Ascending aorta (tissue), 2 donors: ENCODE results near the gene FEN1. TPM values are rescaled to one million over a fixed set of nuclear protein-coding genes. Genes with fewer than 3 reads are reported as not detected.

Source experiments
- DNase-seq, 2 donors: peaks; one replicate each; pipeline ENCODE4 v3.0.0-alpha.2; 2019; ENCODE audit warnings: low spot score in 2 of 2
- H3K27ac ChIP-seq, 2 donors: fragments of 200-600 bp; sonication (generic); one replicate each; pipeline ENCODE4 v1.5.1; 2016 to 2017; ENCODE audit warnings: mild to moderate bottlenecking in 1 of 2
- H3K27me3 ChIP-seq: fragments of 200-600 bp; sonication (generic); one replicate; pipeline ENCODE4 v1.5.1; 2017
- H3K36me3 ChIP-seq, 2 donors: fragments of 200-600 bp; sonication (generic); one replicate each; pipeline ENCODE4 v1.5.1; 2016
- H3K4me1 ChIP-seq, 2 donors: fragments of 200-600 bp; sonication (generic); one replicate each; pipeline ENCODE4 v1.5.1; 2016 to 2017; ENCODE audit warnings: mild to moderate bottlenecking in 1 of 2
- H3K4me3 ChIP-seq, 2 donors: fragments of 200-600 bp; sonication (generic); one replicate each; pipeline ENCODE4 v1.5.1; 2016 to 2017; ENCODE audit warnings: mild to moderate bottlenecking in 1 of 2
- H3K9me3 ChIP-seq, 2 donors: fragments of 200-600 bp; sonication (generic); one replicate each; pipeline ENCODE4 v1.5.1; 2016
- intact Hi-C: fragments of 100-400 bp; cut with DNase I; formaldehyde crosslinking; loops from one replicate; pipeline ENCODE4 v1.15.1; 2023
- total RNA-seq: library from RNA; depleted of rRNA; stranded (reverse); fragments of >200 nt; gene quantifications from one replicate; pipeline ENCODE4 v1.1.0, GENCODE V29; 2016
- TF ChIP-seq, protein P1 (sequence below), 3 experiments: fragments of 200-600 bp in 2 of 3; fragments of 450-650 bp in 1 of 3; sonication (generic) in 2 of 3; IDR thresholded peaks; one replicate each; pipeline ENCODE4 v1.5.1; 2016 to 2019; ENCODE audit warnings: antibody characterized with exemption in 3 of 3, mild to moderate bottlenecking in 1 of 3, moderate library complexity in 1 of 3

FEN1 gene
- total RNA-seq, 1 donor from 2014 or later: 1.5 TPM

DNA sequence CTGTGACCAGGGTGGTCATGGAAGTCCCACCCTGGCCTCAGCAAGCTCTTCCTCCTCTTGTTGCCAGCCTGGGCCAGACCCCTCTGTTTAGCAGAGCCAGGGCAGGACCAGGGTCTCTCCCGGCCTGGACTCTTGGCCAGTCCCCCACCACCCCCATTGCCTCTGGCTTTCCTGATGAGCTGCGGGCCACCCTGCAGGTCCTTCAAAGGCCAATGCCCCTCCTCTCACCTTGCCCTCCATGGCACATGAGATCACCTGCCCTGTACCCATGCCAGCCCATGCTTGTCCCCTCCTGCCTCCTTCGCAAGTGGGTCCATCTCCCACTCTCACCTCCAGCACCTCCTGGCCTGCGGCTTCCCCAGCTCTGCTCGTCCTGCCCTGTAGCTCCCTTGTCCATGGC, 45.8 kb downstream of the FEN1 start:
- intact Hi-C loops: no loop called here
- Histone ChIP-seq H3K4me1 (peaks cover 0 to 18% of the 10 kb centered on the region in 2 donors), H3K27me3 (no peaks in the 10 kb centered on the region), H3K27ac (no peak overlapping the region), H3K36me3 (peaks cover 39 to 46% of the 10 kb centered on the region in 2 donors), H3K4me3 (no peak overlapping the region), H3K9me3 (no peaks in the 10 kb centered on the region)
- DNase-seq: no peak
- TF ChIP-seq, protein P1, sequence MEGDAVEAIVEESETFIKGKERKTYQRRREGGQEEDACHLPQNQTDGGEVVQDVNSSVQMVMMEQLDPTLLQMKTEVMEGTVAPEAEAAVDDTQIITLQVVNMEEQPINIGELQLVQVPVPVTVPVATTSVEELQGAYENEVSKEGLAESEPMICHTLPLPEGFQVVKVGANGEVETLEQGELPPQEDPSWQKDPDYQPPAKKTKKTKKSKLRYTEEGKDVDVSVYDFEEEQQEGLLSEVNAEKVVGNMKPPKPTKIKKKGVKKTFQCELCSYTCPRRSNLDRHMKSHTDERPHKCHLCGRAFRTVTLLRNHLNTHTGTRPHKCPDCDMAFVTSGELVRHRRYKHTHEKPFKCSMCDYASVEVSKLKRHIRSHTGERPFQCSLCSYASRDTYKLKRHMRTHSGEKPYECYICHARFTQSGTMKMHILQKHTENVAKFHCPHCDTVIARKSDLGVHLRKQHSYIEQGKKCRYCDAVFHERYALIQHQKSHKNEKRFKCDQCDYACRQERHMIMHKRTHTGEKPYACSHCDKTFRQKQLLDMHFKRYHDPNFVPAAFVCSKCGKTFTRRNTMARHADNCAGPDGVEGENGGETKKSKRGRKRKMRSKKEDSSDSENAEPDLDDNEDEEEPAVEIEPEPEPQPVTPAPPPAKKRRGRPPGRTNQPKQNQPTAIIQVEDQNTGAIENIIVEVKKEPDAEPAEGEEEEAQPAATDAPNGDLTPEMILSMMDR (IDR thresholded peaks at IDR 0.05): no peak

DNA sequence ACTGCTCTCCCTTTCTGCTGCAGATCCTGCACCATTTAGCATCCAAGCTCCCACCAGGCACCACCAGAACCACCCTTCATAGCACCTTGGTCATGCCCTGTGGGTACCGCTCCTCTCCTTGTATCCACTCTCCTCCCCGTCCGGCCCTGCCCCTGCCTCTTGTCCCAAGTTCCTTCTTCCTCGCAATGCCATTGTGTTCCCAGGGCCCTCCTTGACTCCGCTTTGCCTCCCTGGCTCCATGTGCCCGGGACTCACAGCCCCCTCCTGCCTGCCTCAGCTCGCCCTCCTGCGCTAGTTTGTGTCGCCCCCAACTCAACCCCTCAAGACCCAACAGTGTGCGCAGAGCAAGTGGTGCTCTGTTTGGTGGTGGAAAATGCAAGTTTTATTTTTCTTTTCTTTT, 46.2 kb downstream of the FEN1 start:
- H3K27ac ChIP-seq: no peak overlapping the region
- no peaks in the 10 kb centered on the region for H3K9me3 ChIP-seq
- peaks cover 41 to 50% of the 10 kb centered on the region in 2 donors for H3K36me3 ChIP-seq
- no peaks in the 10 kb centered on the region for H3K27me3 ChIP-seq
- peaks cover 0 to 16% of the 10 kb centered on the region in 2 donors for H3K4me1 ChIP-seq
- intact Hi-C loops: no loop called here
- no peak for DNase-seq
- TF ChIP-seq, protein P1 (IDR thresholded peaks at IDR 0.05): no peak
- H3K4me3 ChIP-seq: no peak overlapping the region

DNA sequence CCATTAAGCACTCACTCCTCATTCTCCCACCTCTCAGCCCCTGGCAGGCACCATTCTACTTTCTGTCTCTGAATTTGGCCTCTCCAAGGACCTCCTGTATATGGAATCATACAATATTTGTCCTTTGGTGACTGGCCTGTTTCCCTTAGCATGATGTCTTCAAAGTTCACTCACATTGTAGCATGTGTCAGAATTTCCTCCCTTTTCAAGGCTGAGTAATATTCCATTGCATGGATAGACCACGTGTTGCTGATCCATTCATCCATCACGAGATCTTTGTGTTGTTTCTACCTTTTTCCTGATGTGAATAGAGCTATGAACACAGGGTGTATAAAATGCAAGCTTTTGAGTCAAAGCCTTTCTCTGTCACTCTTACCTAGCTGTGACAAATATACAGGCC, 47.0 kb downstream of the FEN1 start:
- TF ChIP-seq, protein P1 (IDR thresholded peaks at IDR 0.05): no peak
- DNase-seq: no peak
- Histone ChIP-seq H3K9me3 (no peaks in the 10 kb centered on the region), H3K36me3 (peaks cover 45 to 58% of the 10 kb centered on the region in 2 donors), H3K4me3 (no peak overlapping the region), H3K27ac (no peak overlapping the region), H3K27me3 (no peaks in the 10 kb centered on the region), H3K4me1 (peaks cover 0 to 8% of the 10 kb centered on the region in 2 donors)
- intact Hi-C loops: no loop called here

DNA sequence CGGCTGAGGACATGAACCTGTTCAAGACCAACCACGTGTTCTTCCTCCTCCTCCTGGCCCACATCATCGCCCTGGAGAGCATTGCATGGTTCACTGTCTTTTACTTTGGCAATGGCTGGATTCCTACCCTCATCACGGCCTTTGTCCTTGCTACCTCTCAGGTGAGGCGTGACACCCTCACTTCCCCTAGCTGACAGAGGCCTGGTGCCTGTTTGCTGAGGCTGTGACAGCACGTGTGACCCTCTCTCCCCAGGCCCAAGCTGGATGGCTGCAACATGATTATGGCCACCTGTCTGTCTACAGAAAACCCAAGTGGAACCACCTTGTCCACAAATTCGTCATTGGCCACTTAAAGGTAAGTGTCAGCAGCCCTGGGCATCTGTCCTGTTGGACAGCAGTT, 47.7 kb downstream of the FEN1 start:
- no peak for DNase-seq
- intact Hi-C loops: no loop called here
- H3K27me3 ChIP-seq: no peaks in the 10 kb centered on the region
- H3K27ac ChIP-seq: no peak overlapping the region
- H3K36me3 ChIP-seq: peaks cover 45 to 62% of the 10 kb centered on the region in 2 donors
- no peak overlapping the region for H3K4me3 ChIP-seq
- H3K9me3 ChIP-seq: no peaks in the 10 kb centered on the region
- peaks cover 0 to 1% of the 10 kb centered on the region in 2 donors for H3K4me1 ChIP-seq
- TF ChIP-seq, protein P1 (IDR thresholded peaks at IDR 0.05): no peak

DNA sequence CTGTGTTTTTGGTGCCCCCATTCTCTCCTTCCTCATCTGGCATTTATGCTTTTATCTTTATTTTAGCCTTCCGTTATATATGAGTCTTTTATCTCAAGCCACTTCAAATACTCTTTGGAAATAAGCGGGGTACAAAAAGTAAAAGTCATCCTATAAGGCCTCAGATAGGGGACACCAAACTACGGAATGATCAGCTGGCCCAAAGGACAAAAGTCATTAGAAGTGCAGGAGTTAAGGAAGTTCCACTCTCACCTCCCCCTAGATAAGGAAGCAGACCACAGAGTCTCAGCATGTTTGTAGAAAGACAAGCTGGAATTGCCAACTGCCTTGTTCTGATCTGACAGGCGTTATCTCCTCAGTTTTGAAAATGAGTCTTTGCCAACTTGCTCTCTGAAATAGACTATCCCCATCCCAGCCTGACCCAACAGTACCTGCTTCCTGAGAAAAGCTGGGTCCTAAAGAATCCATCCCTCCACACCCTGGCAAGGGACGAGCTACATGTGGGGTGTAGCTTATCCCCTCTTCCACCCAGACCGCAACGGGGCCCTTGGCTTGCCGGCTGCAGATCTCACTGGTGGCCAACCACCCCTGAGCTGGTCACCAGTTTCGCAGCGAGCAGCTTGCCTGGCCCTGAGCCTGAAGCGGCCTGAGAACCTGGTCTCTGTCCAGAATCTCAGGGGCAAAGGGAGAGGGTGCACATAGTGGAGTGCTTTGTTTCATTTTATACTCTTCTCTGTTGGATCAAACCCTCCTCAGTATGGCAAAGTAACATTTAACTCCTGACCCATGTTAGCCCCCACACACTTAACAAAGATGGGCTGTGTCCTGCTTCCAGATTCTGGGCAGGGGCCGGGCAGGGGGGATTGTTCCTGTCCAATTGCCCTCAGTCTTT, 49.2 kb downstream of the FEN1 start:
- TF ChIP-seq, protein P1 (IDR thresholded peaks at IDR 0.05): no peak
- Histone ChIP-seq H3K9me3 (no peaks in the 10 kb centered on the region), H3K27me3 (no peaks in the 10 kb centered on the region), H3K4me1 (no peaks in the 10 kb centered on the region), H3K27ac (no peak overlapping the region), H3K4me3 (no peak overlapping the region), H3K36me3 (peaks cover 45 to 66% of the 10 kb centered on the region in 2 donors)
- no peak for DNase-seq
- intact Hi-C loops: no loop called here
